ENCODE measurements around the gene WNK1.

Gene WNK1

DNA sequence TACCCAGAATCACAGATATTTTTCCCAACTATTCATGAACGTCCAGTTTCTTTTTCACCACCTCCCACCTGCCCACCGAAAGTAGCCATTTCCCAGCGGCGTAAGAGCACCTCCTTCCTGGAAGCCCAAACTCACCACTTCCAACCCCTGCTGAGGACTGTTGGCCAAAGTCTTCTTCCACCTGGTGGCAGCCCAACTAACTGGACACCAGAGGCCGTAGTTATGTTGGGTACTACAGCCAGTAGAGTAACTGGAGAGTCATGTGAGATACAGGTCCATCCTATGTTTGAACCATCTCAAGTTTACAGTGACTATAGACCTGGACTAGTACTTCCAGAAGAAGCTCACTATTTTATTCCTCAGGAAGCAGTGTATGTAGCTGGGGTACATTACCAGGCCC is 115.5 kb downstream of the WNK1 start:
- no peak for DNase-seq

GRCh38 chr12:868722-869121 is 116.3 kb downstream of the WNK1 start:
- DNase-seq, result no peak

GRCh38 chr12:870378-870777 is 118.0 kb downstream of the WNK1 start:
- no peak for DNase-seq

DNA sequence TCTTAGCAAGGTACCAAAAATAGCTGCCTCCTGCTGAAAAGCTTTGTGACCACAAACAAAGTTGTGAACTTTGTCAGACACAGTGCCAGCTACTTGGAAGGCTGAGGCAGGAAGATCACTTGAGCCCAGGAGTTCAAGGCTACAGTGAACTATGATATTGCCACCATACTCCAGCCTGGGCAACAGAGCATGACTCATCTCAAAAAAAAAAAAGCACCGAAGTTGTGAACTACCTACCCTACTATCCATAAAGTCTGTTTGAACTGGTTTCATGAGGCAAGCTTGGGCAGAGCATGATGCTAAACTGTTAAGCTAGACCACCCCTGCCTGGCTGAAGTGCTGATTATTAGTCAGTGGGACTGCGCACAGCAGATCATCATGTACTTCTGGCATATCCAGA is 121.6 kb downstream of the WNK1 start:
- DNase-seq, result no peak

DNA sequence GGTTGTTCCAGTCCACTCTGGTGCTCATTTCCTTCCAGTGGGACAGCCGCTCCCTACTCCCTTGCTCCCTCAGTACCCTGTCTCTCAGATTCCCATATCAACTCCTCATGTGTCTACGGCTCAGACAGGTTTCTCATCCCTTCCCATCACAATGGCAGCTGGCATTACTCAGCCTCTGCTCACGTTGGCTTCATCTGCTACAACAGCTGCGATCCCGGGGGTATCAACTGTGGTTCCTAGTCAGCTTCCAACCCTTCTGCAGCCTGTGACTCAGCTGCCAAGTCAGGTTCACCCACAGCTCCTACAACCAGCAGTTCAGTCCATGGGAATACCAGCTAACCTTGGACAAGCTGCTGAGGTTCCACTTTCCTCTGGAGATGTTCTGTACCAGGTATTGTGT is 127.3 kb downstream of the WNK1 start:
- DNase-seq, result no peak

- DNase-seq, result no peak
Measured at GRCh38 chr12:880656-881055, 128.3 kb downstream of the WNK1 start.

- no peak for DNase-seq
Measured at GRCh38 chr12:884746-885414, 132.5 kb downstream of the WNK1 start.

- DNase-seq, result no peak
Measured at GRCh38 chr12:885701-886100, 133.3 kb downstream of the WNK1 start.

- no peak for DNase-seq
Measured at GRCh38 chr12:886206-886605, 133.8 kb downstream of the WNK1 start.

DNA sequence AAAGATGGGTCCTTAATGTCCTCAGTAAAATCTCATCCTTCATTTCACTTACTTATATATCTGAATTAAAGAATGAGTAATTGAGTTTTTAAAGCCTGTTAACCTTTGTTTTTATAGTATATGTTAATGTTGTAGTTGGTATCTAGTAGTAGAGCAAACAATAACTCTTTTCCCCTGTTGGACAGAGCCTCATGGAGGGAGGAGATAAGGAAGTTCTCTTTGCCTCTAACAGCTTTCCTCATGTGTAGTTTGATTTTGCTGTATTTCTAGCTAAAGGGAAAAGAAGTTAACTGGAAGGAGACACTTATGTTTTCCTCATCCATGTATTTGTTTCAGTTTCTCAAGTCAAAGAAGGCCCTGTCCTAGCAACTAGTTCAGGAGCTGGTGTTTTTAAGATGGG is 141.8 kb downstream of the WNK1 start:
- DNase-seq, result no peak

GRCh38 chr12:896031-896430 is 143.7 kb downstream of the WNK1 start:
- no peak for DNase-seq

- no peak for DNase-seq
Measured at GRCh38 chr12:897386-897785, 145.0 kb downstream of the WNK1 start.

DNA sequence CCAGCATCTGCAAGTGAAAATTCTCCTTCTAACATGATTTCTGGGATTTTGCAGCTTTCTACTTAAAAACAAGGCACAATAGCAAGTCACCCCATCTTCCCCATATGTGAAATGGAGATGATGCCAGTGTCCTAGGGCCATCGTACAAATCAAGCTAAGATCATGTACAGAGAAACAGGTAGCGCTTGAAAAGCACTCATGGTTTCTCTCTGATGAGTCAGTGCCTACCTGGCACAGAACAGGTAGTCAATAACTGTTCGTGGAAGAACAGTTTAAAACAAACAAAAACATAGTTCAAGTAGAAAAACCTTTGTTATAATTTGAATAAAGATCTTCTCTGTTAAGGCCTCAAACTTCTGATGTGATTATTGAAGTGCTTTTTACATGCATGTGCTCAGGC is 150.2 kb downstream of the WNK1 start:
- DNase-seq, result no peak

DNA sequence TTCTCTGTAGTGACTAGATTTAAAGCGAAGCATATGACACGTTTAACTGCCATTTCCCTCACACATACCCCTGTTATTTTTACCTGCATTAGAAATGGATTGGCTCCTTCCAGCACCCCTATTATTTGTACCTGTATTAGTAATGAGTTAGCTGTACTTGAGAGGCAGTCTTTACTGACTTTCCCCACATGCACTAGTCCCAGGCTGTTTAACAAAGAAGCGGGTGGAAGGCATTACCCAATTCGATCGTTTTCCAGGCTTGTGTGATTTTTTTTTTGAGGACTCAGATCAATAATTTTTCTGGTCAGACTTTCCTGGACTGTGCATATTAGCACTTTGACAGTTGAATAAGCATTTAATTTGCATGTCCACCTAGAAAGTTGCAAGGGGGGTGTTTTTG is 150.7 kb downstream of the WNK1 start:
- DNase-seq, result no peak

DNA sequence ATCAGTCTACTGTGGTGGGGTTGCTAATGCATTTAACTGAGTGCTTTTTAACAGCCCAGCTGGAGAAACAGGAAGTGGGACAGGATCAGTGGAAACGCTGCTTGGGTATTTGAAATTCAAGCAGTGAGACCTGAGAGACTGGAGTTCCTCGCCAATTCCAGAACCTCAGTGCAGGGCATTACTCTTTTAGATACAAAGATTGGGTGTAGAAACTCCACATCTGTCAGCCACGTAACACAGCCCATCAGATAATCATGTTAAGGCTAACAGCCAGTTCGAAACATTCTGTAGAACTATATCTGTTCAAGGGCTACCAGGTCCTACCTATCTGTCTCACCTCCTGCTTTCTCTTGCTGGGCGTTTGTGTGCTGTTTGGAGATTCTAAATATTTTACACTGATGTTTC is 151.6 kb downstream of the WNK1 start:
- no peak for DNase-seq

- no peak for DNase-seq
Measured at GRCh38 chr12:905261-906031, 153.1 kb downstream of the WNK1 start.

DNA sequence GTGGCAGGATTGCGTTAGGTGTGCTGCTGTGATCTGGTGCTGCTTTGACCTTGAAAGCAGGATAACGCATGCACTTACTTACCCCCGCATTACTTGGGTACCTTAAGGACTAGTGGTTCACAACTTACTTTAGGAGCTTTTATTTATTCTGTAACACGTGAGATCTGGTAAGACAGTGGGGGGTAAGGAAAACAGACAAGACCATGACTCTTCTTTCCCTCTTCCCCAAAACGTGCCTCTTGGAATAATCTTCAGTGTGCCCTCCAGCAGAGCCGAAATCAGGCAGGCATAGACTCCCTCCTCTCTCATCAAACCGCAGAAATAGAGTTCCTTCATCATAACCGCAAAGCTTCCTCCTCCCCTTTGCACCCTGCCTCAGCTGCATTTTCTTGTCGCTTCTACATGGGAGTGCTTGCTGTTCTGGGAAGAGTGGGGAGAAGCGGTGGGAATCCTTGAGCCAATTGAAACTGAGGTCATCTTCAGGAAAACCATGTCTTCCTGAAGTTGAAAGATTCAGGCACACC is 153.7 kb downstream of the WNK1 start:
- no peak for DNase-seq

DNA sequence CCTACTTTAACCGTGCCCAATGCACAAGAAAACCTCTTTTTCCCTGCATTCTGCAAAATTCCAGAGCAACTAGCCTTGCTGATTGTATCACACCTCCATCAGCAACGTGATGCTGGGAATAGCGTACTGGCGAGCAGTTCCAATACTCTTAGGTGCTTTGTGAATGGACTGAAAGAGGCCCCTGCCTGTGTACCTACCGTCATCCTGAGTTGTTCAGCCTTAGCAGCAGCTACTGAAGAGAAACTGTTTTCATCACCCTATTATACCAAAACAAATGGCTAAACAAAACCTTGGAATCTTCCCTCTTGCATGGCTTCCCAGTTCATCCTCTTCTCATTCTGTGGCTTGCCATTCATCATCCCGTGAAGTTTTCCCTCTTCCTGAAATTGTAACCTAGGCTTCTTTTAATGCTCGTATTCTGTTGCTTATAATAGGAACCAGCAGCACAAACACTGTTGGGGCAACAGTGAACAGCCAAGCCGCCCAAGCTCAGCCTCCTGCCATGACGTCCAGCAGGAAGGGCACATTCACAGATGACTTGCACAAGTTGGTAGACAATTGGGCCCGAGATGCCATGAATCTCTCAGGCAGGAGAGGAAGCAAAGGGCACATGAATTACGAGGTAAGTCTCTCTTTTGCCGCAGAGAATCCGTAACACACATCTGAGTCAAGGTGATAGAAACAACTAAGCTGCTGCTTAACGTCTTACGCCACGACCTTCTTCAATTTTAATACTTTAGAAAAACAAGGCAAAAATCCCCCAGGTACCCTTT is 155.2 kb downstream of the WNK1 start:
- no peak for DNase-seq

DNA sequence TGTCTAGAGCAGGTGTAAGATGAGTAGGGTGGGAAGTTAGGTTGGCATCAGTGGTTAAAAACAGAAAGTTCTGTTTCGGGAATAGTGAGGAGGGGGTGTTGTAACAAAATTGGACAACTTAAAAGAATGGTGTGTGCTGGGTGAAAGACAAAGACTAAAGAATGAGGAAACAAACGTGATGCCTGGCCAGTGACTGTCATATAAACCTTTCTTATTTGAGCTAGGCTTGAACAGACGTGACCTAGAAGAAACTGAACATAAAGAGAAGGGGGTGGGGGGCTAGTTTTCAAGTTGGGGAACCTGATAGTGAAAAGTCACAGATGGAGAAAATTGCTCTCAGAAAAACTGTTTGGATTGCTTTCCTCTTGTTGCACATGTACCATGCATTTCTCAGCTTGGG is 157.5 kb downstream of the WNK1 start:
- DNase-seq, result no peak

DNA sequence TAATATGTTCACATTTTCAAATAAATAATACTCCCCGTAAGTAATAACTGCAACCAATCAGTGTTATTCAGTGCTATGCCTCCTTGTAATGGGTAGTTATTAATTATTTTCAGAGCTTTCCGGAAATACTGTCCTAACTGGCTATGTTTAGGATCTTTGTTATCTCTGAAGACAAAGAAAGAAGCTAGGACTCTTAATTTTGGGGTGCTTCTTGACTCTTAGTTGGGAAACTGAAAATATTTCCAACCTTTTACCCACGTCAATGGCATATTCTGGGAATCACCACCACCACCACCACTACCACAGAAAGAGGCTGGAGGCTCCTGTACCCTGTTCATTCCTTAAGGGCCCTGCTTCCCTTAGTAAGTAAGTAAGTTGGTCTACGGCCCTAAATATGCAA is 158.0 kb downstream of the WNK1 start:
- no peak for DNase-seq

GRCh38 chr12:911191-911826 is 158.9 kb downstream of the WNK1 start:
- no peak for DNase-seq

DNA sequence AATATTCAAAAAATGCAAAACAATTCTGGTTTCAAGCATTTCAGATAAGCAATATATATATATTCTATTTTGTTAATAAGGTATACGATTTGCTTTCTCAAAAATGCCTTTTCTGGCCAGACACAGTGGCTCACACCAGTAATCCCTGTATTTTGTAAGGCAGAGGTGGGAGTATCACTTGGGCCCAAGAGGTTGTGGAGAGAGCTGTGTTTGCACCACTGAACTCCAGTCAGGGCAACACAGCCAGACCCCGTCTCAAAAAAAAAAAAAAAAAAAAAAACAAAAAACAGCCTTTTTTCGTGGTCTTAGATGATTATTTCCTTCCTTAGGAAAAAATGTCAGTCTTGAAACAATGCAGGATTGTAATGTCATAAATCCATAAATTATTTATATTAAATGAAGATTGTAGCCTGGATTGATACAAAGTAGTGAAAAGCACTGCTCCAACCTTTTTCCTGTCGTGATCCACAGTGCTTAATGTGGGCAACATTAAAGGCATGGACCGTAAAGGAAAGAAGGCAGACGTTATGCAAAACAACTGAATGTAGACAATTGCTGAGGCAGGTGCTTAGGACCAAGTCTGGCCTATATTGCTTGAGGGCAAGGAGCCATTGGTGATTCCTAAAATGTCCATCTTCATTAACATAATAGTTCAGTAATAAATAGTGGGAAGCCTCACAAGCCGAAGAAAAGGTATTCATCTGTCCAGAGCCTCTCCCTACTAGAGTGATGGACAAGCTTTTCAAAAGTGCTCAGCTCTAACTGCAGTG is 160.3 kb downstream of the WNK1 start:
- no peak for DNase-seq
